Stimulated activated CD8-positive, alpha-beta memory T cell treated with anti-CD3 and anti-CD28 coated beads, Interleukin-7, amount 100 ng/mL, for 24 hours (primary cell): ENCODE measurements around the gene SPDYE2B.
"Not testable (repeated sequence)": the region's sequence is repeated elsewhere in the genome, so short reads cannot be mapped to it uniquely, and the experiment has no call there.

Experiments used
- DNase-seq: peaks from one replicate; pipeline ENCODE4 v3.0.0-alpha.2; 2020; ENCODE audit warnings: low read depth

The SPDYE2B gene

GRCh38 chr7:102698962-102699750 is 49.0 kb downstream of the SPDYE2B start:
- not testable (repeated sequence) for DNase-seq
